IMR-90 (cell line): ENCODE results near the gene SLC4A1. TPM values are rescaled to one million over a fixed set of nuclear protein-coding genes. Genes with fewer than 3 reads are reported as not detected.

Source experiments
- ATAC-seq: fragments of 200-7000 bp; cut with Tn5 transposase; 2 replicates; pipeline ENCODE4 v1.9.1; 2020; ENCODE audit warnings: low read depth, mild to moderate bottlenecking, moderate library complexity
- BruUV-seq: library from RNA; stranded (reverse); fragments of 400-500 nt; replicated peaks from 2 replicates; lab custom pipeline; 2021; lab: Mats Ljungman, UMichigan
- CTCF ChIA-PET: fragments of 300-600 bp; formaldehyde crosslinking; extraction: SDS; loops from one replicate; lab custom pipeline; 2021; ENCODE audit warnings: antibody characterized with exemption; lab: Yijun Ruan, JAX
- POLR2A ChIA-PET: fragments of 300-600 bp; sonication (Branson Sonifier 250); formaldehyde crosslinking; loops from one replicate; lab custom pipeline; 2022; ENCODE audit warnings: antibody characterized with exemption; ENCODE audit not compliant: unreplicated experiment; lab: Charles Lee
- DNase-seq: peaks from one replicate; pipeline ENCODE4 v3.0.0; 2013
- H2AFZ ChIP-seq: replicated peaks from 2 replicates; pipeline ENCODE3; 2013; ENCODE audit warnings: low read length, mild to moderate bottlenecking; ENCODE audit not compliant: poor library complexity
- H2AK5ac ChIP-seq: 2 replicates; pipeline ENCODE4 v1.6.1; 2013; ENCODE audit warnings: low read depth, low read length, inconsistent platforms
- H2AK9ac ChIP-seq: replicated peaks from 2 replicates; pipeline ENCODE3; 2013; ENCODE audit warnings: mild to moderate bottlenecking, low read depth, low read length, moderate library complexity; ENCODE audit not compliant: poor library complexity
- H2BK120ac ChIP-seq: 2 replicates; pipeline ENCODE4 v1.6.1; 2013; ENCODE audit warnings: low read depth, low read length, inconsistent platforms
- H2BK15ac ChIP-seq: 3 replicates; pipeline ENCODE4 v1.6.1; 2013; ENCODE audit warnings: low read depth, low read length, inconsistent platforms
- H2BK20ac ChIP-seq: 2 replicates; pipeline ENCODE4 v1.6.1; 2013; ENCODE audit warnings: low read depth, mild to moderate bottlenecking, inconsistent platforms, low read length, moderate library complexity
- H2BK5ac ChIP-seq: 2 replicates; pipeline ENCODE4 v1.6.1; 2013; ENCODE audit warnings: mild to moderate bottlenecking, low read depth, low read length, inconsistent platforms; ENCODE audit not compliant: poor library complexity, severe bottlenecking
- H3K14ac ChIP-seq: replicated peaks from 2 replicates; pipeline ENCODE4 v1.6.1; 2013; ENCODE audit warnings: low read depth, low read length, inconsistent platforms
- H3K18ac ChIP-seq: 2 replicates; pipeline ENCODE4 v1.6.1; 2013; ENCODE audit warnings: low read depth, low read length, control low read depth
- H3K23ac ChIP-seq: 2 replicates; pipeline ENCODE4 v1.6.1; 2013; ENCODE audit warnings: low read depth, low read length, inconsistent platforms
- H3K27ac ChIP-seq: 2 replicates; pipeline ENCODE4 v1.5.1; 2013; ENCODE audit warnings: mild to moderate bottlenecking, control low read depth, low read length; ENCODE audit not compliant: insufficient read depth
- H3K27me3 ChIP-seq: 2 replicates; pipeline ENCODE4 v1.6.1; 2013; ENCODE audit warnings: low read length; ENCODE audit not compliant: control insufficient read depth, insufficient read depth
- H3K36me3 ChIP-seq: 2 replicates; pipeline ENCODE4 v1.6.1; 2013; ENCODE audit warnings: low read length, mixed read lengths; ENCODE audit not compliant: control insufficient read depth, insufficient read depth
- H3K4ac ChIP-seq: 2 replicates; pipeline ENCODE4 v1.6.1; 2013; ENCODE audit warnings: low read depth, low read length, inconsistent platforms
- H3K4me1 ChIP-seq: 2 replicates; pipeline ENCODE4 v1.6.1; 2013; ENCODE audit warnings: low read length, mixed read lengths; ENCODE audit not compliant: control insufficient read depth, insufficient read depth
- H3K4me2 ChIP-seq: 2 replicates; pipeline ENCODE4 v1.6.1; 2013; ENCODE audit warnings: low read depth, mild to moderate bottlenecking, control low read depth, low read length, moderate library complexity
- H3K4me3 ChIP-seq: 2 replicates; pipeline ENCODE4 v1.5.1; 2013; ENCODE audit warnings: low read depth, mild to moderate bottlenecking, control low read depth, low read length, moderate library complexity; ENCODE audit not compliant: insufficient read depth
- H3K56ac ChIP-seq: 2 replicates; pipeline ENCODE4 v1.6.1; 2013; ENCODE audit warnings: low read length, inconsistent platforms; ENCODE audit not compliant: insufficient read depth; ENCODE audit errors: extremely low read depth
- H3K79me1 ChIP-seq, 2 experiments: 2 replicates each; pipeline ENCODE4 v1.6.1; 2013; ENCODE audit warnings: low read length in 2 of 2, inconsistent platforms in 1 of 2, low read depth in 1 of 2
- H3K9ac ChIP-seq: 2 replicates; pipeline ENCODE4 v1.6.1; 2013; ENCODE audit warnings: low read depth, low read length, control low read depth
- H3K9me1 ChIP-seq: 2 replicates; pipeline ENCODE4 v1.6.1; 2013; ENCODE audit warnings: low read length, inconsistent platforms; ENCODE audit not compliant: insufficient read depth
- H3K9me3 ChIP-seq: 2 replicates; pipeline ENCODE4 v1.6.1; 2013; ENCODE audit warnings: low read length; ENCODE audit not compliant: control insufficient read depth, insufficient read depth
- H4K20me1 ChIP-seq: 2 replicates; pipeline ENCODE4 v1.6.1; 2013; ENCODE audit warnings: low read length, inconsistent platforms; ENCODE audit not compliant: insufficient read depth
- H4K5ac ChIP-seq: 2 replicates; pipeline ENCODE4 v1.6.1; 2013; ENCODE audit warnings: mild to moderate bottlenecking, low read depth, low read length, control low read depth
- H4K8ac ChIP-seq, 2 experiments: 2 replicates each; pipeline ENCODE4 v1.6.1; 2013; ENCODE audit warnings: low read depth in 2 of 2, low read length in 2 of 2, control low read depth in 1 of 2, inconsistent platforms in 1 of 2
- H4K91ac ChIP-seq: 2 replicates; pipeline ENCODE4 v1.6.1; 2013; ENCODE audit warnings: low read depth, low read length, inconsistent platforms; ENCODE audit not compliant: insufficient read depth
- CHD1 ChIP-seq: IDR thresholded peaks from 2 replicates; pipeline ENCODE4 v1.6.1; 2012; ENCODE audit warnings: low read depth, low read length, improper control_type of control experiment
- WGBS, 2 experiments: methylation state at CpG; one replicate each; pipeline versions ENCODE4 v1.1.5 to v1.1.7; 2013; ENCODE audit warnings: missing lambda C conversion rate in 2 of 2; ENCODE audit not compliant: insufficient read length in 1 of 2; ENCODE audit errors: extremely low coverage in 2 of 2; 5-methylcytosine and 5-hydroxymethylcytosine counted together
- dilution Hi-C: fragments of 300-500 bp; cut with HindIII; formaldehyde crosslinking; loops from one replicate; pipeline ENCODE4 v1.14.3; 2018; ENCODE audit warnings: low sequenced_read_pairs; ENCODE audit not compliant: unreplicated experiment
- in situ Hi-C: fragments of 300-500 bp; cut with MboI; formaldehyde crosslinking; loops from 3 replicates; pipeline ENCODE4 v1.14.3; 2019; ENCODE audit warnings: low sequenced_read_pairs, inconsistent platforms, mixed read lengths
- intact Hi-C: fragments of 100-400 bp; cut with micrococcal nuclease; formaldehyde crosslinking; loops from 2 replicates; pipeline ENCODE4 v1.10.0; 2022
- polyA plus RNA-seq, 3 experiments: library from polyadenylated mRNA; depleted of rRNA; stranded (reverse); fragments of >200 nt; gene quantifications; 2 replicates each; pipeline ENCODE4 v1.2.3, GENCODE V29; 2012; ENCODE audit warnings: low replicate concordance in 1 of 3
- total RNA-seq: library from RNA; depleted of rRNA; stranded (reverse); fragments of >200 nt; gene quantifications from 2 replicates; pipeline ENCODE4 v1.2.3, GENCODE V29; 2012

Gene SLC4A1
- total and polyA plus RNA-seq, 2 of the 4 experiments (the other 2 are of a cell fraction), result not detected

DNA sequence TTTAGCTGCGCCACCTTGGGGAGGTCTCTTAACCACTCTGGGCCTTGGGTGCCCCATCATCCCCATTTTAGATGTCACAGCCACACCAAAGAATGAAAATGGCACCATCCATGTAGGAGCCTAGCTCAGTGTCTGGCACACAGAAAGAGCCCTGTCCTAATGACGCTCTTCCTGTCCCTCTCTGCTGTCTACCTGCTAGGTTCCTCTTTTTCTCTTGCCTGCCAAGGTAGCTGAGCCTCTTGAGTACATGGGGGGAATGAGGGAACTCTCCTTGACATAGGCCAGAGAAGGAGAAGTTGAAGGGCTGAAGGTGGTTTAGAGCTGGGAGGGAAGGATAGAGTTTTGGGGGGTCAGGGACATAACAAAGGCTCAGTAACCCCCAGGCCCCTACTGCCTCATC lies 42.3 kb upstream of the SLC4A1 start:
- Histone ChIP-seq H3K79me1 (no peaks in the 10 kb centered on the region), H3K27me3 (peaks cover 58% of the 10 kb centered on the region), H3K4me2 (no peak overlapping the region), H3K4me1 (peaks cover 6% of the 10 kb centered on the region; the same call in 1 of the 2 replicates), H3K23ac (no peak overlapping the region), H2AFZ (no peak overlapping the region), H3K36me3 (no peaks in the 10 kb centered on the region), H3K4me3 (no peak overlapping the region), H2AK9ac (no peak overlapping the region), H3K56ac (no peak overlapping the region), H2BK120ac (no peak overlapping the region), H2BK15ac (no peak overlapping the region), H3K14ac (no peak overlapping the region), H3K9me3 (no peaks in the 10 kb centered on the region), H4K8ac (no peak overlapping the region), H3K27ac (no peak overlapping the region), H3K9ac (no peak overlapping the region), H4K91ac (no peak overlapping the region), H3K9me1 (no peaks in the 10 kb centered on the region), H4K5ac (no peak overlapping the region), H2BK20ac (no peak overlapping the region), H3K4ac (no peak overlapping the region), H4K20me1 (no peaks in the 10 kb centered on the region), H2BK5ac (no peak overlapping the region), H2AK5ac (no peak overlapping the region), H3K18ac (no peak overlapping the region)
- no TSS peak for BruUV-seq
- dilution Hi-C loops (no loop called here), intact Hi-C loops (no loop called here), in situ Hi-C loops (no loop called here)
- DNase-seq (no peak), ATAC-seq (no peak)
- TF ChIP-seq CHD1, result no peak
- CTCF ChIA-PET, result no interaction called here
- WGBS, 2 experiments, result 60% methylated on average over 1 of the region's 2 CpGs; no CpG with 5 or more reads in 1 of the 2 experiments
- POLR2A ChIA-PET, result no interaction called here
